ENCODE data around the gene GATA6.
"Not testable (repeated sequence)": the region's sequence is repeated elsewhere in the genome, so short reads cannot be mapped to it uniquely, and the experiment has no call there.

GRCh38 chr18:22196943-22197342 lies 27.6 kb downstream of the GATA6 start:
- TF ChIP-seq, protein P1, sequence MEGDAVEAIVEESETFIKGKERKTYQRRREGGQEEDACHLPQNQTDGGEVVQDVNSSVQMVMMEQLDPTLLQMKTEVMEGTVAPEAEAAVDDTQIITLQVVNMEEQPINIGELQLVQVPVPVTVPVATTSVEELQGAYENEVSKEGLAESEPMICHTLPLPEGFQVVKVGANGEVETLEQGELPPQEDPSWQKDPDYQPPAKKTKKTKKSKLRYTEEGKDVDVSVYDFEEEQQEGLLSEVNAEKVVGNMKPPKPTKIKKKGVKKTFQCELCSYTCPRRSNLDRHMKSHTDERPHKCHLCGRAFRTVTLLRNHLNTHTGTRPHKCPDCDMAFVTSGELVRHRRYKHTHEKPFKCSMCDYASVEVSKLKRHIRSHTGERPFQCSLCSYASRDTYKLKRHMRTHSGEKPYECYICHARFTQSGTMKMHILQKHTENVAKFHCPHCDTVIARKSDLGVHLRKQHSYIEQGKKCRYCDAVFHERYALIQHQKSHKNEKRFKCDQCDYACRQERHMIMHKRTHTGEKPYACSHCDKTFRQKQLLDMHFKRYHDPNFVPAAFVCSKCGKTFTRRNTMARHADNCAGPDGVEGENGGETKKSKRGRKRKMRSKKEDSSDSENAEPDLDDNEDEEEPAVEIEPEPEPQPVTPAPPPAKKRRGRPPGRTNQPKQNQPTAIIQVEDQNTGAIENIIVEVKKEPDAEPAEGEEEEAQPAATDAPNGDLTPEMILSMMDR (IDR thresholded peaks at IDR 0.05; ENCODE audit: borderline replicate concordance, extremely low read depth, low read length, poor library complexity, severe bottlenecking) = not testable (repeated sequence)
- TF ChIP-seq EZH2 (IDR thresholded peaks at IDR 0.05; ENCODE audit: borderline replicate concordance, low read depth, low read length, severe bottlenecking) = not testable (repeated sequence)
